Endothelial cell of umbilical vein (primary cell): ENCODE measurements around the gene ISX. TPM values are rescaled to one million over a fixed set of nuclear protein-coding genes. Genes with fewer than 3 reads are reported as not detected.
"Not testable (repeated sequence)": the region's sequence is repeated elsewhere in the genome, so short reads cannot be mapped to it uniquely, and the experiment has no call there.

Source experiments
- BruUV-seq: library from RNA; stranded (reverse); fragments of 400-500 nt; replicated peaks from 2 replicates; lab custom pipeline; 2021; lab: Mats Ljungman, UMichigan
- CTCF ChIA-PET: fragments of 300-600, 350-600 bp; sonication (Branson Sonifier 250); formaldehyde crosslinking; loops from one replicate; lab custom pipeline; 2021; ENCODE audit warnings: antibody characterized with exemption, inconsistent platforms; lab: Charles Lee
- POLR2A ChIA-PET: fragments of 300-600, 350-600 bp; sonication (Branson Sonifier 250); formaldehyde crosslinking; loops from one replicate; lab custom pipeline; 2021; ENCODE audit warnings: antibody characterized with exemption, inconsistent platforms; lab: Charles Lee
- DNase-seq: peaks from one replicate; pipeline ENCODE4 v3.0.0-alpha.2; 2011; ENCODE audit warnings: low read depth, low spot score
- FAIRE-seq: peaks from 2 replicates; lab custom pipeline; 2011; peaks lifted over from hg19 to GRCh38; lab: Jason Lieb, UNC
- H2AFZ ChIP-seq: 2 replicates; pipeline ENCODE4 v1.6.0; 2012; ENCODE audit warnings: low read depth, low read length, control low read depth, inconsistent platforms
- H3K27ac ChIP-seq: 2 replicates; pipeline ENCODE4 v1.5.1; 2011; ENCODE audit warnings: low read depth, mild to moderate bottlenecking, control low read depth, low read length, moderate library complexity; ENCODE audit not compliant: insufficient read depth
- H3K27me3 ChIP-seq, 2 experiments: 2 replicates each; pipeline versions ENCODE4 v1.6.0 to v1.6.1; 2011; ENCODE audit warnings: low read length in 2 of 2, mixed read lengths in 1 of 2; ENCODE audit not compliant: control insufficient read depth in 2 of 2, insufficient read depth in 2 of 2
- H3K36me3 ChIP-seq, 2 experiments: 2 replicates in 1 of 2; 3 replicates in 1 of 2; pipeline ENCODE4 v1.5.1; 2011; ENCODE audit warnings: low read length in 2 of 2, mild to moderate bottlenecking in 1 of 2, moderate library complexity in 1 of 2; ENCODE audit not compliant: control insufficient read depth in 2 of 2, insufficient read depth in 2 of 2; ENCODE audit errors: extremely low read depth in 1 of 2
- H3K4me1 ChIP-seq: 3 replicates; pipeline ENCODE4 v1.5.1; 2011; ENCODE audit warnings: mild to moderate bottlenecking, low read length; ENCODE audit not compliant: control insufficient read depth, insufficient read depth; ENCODE audit errors: extremely low read depth
- H3K4me2 ChIP-seq: 2 replicates; pipeline ENCODE4 v1.6.1; 2011; ENCODE audit warnings: low read length, control low read depth, mixed read lengths; ENCODE audit not compliant: insufficient read depth
- H3K4me3 ChIP-seq, 3 experiments: fragments of 200-600 bp in 1 of 3; sonication (generic), shearing (Covaris generic) in 1 of 3; replicated peaks in 1 of 3; 2 replicates each; pipeline ENCODE4 v1.5.1; 2011 to 2016; ENCODE audit warnings: control low read depth in 3 of 3, low read length in 3 of 3, mild to moderate bottlenecking in 2 of 3, inconsistent platforms in 1 of 3, low read depth in 1 of 3, moderate library complexity in 1 of 3; ENCODE audit not compliant: insufficient read depth in 1 of 3
- H3K79me2 ChIP-seq: 2 replicates; pipeline ENCODE4 v1.6.0; 2012; ENCODE audit warnings: low read length, inconsistent platforms; ENCODE audit not compliant: control insufficient read depth, insufficient read depth
- H3K9ac ChIP-seq: replicated peaks from 2 replicates; pipeline ENCODE3; 2011; ENCODE audit warnings: low read length, control low read depth; ENCODE audit not compliant: insufficient read depth; ENCODE audit errors: extremely low read depth
- H3K9me1 ChIP-seq: replicated peaks from 3 replicates; pipeline ENCODE4 v1.6.0; 2011; ENCODE audit warnings: mild to moderate bottlenecking, low read length; ENCODE audit not compliant: control insufficient read depth, insufficient read depth; ENCODE audit errors: extremely low read depth
- H3K9me3 ChIP-seq: replicated peaks from 2 replicates; pipeline ENCODE4 v1.5.1; 2012; ENCODE audit warnings: low read length, inconsistent platforms; ENCODE audit not compliant: control insufficient read depth, insufficient read depth
- H4K20me1 ChIP-seq: replicated peaks from 2 replicates; pipeline ENCODE3; 2011; ENCODE audit warnings: mild to moderate bottlenecking, low read length; ENCODE audit not compliant: control insufficient read depth, insufficient read depth; ENCODE audit errors: extremely low read depth
- CTCF ChIP-seq, 2 donors: IDR thresholded peaks; 1 replicate in 1 of 2; 2 replicates in 1 of 2; pipeline ENCODE4 v1.5.1; 2011; ENCODE audit warnings: low read length in 2 of 2, mild to moderate bottlenecking in 2 of 2, moderate library complexity in 2 of 2, control low read depth in 1 of 2, inconsistent platforms in 1 of 2, low read depth in 1 of 2; ENCODE audit not compliant: insufficient read depth in 1 of 2; ENCODE audit errors: extremely low read depth in 1 of 2
- EZH2 ChIP-seq: IDR thresholded peaks from 2 replicates; pipeline ENCODE4 v1.6.1; 2012; ENCODE audit warnings: borderline replicate concordance, low read depth, mild to moderate bottlenecking, moderate library complexity, low read length, inconsistent platforms; ENCODE audit not compliant: severe bottlenecking
- GATA2 ChIP-seq: IDR thresholded peaks from 2 replicates; pipeline ENCODE4 v1.7.0; 2011; ENCODE audit warnings: low read depth, mild to moderate bottlenecking, moderate library complexity, mixed read lengths, low read length; ENCODE audit not compliant: insufficient read length, insufficient read depth
- JUN ChIP-seq: IDR thresholded peaks from 2 replicates; pipeline ENCODE4 v1.6.1; 2011; ENCODE audit warnings: borderline replicate concordance, low read depth; ENCODE audit not compliant: insufficient read length, insufficient read depth
- MAX ChIP-seq: IDR thresholded peaks from 2 replicates; pipeline ENCODE4 v1.6.1; 2011; ENCODE audit not compliant: insufficient read depth, insufficient read length
- MYC ChIP-seq: IDR thresholded peaks from one replicate; pipeline ENCODE4 v1.6.1; 2011; ENCODE audit warnings: mild to moderate bottlenecking, low read depth, low read length
- POLR2AphosphoS5 ChIP-seq: IDR thresholded peaks from 2 replicates; pipeline ENCODE4 v1.6.1; 2012; ENCODE audit warnings: low read depth, mild to moderate bottlenecking, control low read depth, low read length, moderate library complexity; ENCODE audit not compliant: insufficient read depth
- dilution Hi-C: fragments of 300-500 bp; cut with MboI; formaldehyde crosslinking; loops from one replicate; pipeline ENCODE4 v1.15.0; 2019; ENCODE audit warnings: low sequenced_read_pairs; ENCODE audit not compliant: extremely low pct_ligation_motif_present
- intact Hi-C: fragments of 100-400 bp; cut with micrococcal nuclease; formaldehyde crosslinking; loops from one replicate; pipeline ENCODE4 v1.10.0; 2022
- polyA plus RNA-seq, 4 experiments: library from polyadenylated mRNA; depleted of rRNA in 3 of 4; stranded (reverse) in 3 of 4; unstranded in 1 of 4; fragments of >200 nt; gene quantifications; 2 replicates each; pipeline versions ENCODE4 v1.2.1 to v1.2.3, GENCODE V29; 2011 to 2012; ENCODE audit warnings: missing spikeins in 1 of 4
- total RNA-seq: library from RNA; stranded (reverse); gene quantifications from 2 replicates; pipeline ENCODE4 v1.2.3, GENCODE V29; 2021

ISX gene
- total and polyA plus RNA-seq, 2 donors (not counting 3 experiments of a cell fraction or from before 2014, with no cell fraction given) = not detected

DNA sequence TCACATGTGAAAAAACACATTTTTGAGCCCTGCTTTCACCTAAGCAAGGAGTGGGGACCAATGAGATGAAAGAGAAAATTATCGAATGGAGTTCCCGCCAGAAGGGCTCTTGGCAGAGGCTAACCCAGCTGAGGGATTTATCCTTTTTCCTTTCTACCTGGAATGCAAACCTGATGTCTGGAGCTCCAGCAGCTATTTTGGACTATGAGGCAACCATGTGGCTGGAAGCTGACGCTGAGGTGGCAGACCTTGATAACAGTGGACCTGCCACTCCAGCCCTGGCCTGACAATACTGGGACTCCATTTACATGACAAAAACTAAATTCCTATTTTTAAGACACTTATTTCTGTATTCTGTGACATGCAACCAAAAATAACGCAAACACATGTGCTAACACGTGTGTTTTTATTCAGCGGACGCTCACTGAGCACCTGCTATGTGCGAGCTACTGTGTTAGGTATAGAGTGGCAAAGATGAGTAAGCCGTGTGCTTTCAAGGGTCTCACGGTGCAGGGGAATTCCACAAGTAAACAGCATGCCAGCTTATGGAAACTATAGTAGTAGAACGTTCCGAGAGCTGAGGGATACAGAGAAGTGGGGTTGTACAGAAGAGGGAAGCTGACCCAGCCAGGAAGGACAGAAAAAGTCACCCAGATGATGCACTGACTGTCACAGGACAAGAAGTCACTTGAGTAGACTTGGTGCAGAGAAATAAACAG lies 19.1 kb upstream of the ISX start:
- no TSS peak for BruUV-seq
- Histone ChIP-seq H3K9me1 (no peaks in the 10 kb centered on the region), H3K4me3 (no peak overlapping the region), H3K27me3 (no peaks in the 10 kb centered on the region), H3K36me3 (no peaks in the 10 kb centered on the region), H3K27ac (no peak overlapping the region), H4K20me1 (no peaks in the 10 kb centered on the region), H2AFZ (no peak overlapping the region), H3K9me3 (peaks cover 3% of the 10 kb centered on the region), H3K4me1 (no peaks in the 10 kb centered on the region), H3K9ac (no peak overlapping the region), H3K4me2 (no peak overlapping the region), H3K79me2 (no peaks in the 10 kb centered on the region)
- DNase-seq (no peak), FAIRE-seq (no peak)
- TF ChIP-seq MAX (no peak), CTCF (IDR thresholded peaks at IDR 0.05; ENCODE audit: extremely low read depth in 1 of 2, insufficient read depth in 1 of 2, low read depth in 1 of 2, low read length in 2 of 2) (no peak), JUN (no peak), GATA2 (no peak), MYC (no peak), EZH2 (no peak), POLR2AphosphoS5 (no peak)
- dilution Hi-C loops = no loop called here
- ChIA-PET CTCF (no interaction called here), POLR2A (no interaction called here)
- intact Hi-C loops = no loop called here

DNA sequence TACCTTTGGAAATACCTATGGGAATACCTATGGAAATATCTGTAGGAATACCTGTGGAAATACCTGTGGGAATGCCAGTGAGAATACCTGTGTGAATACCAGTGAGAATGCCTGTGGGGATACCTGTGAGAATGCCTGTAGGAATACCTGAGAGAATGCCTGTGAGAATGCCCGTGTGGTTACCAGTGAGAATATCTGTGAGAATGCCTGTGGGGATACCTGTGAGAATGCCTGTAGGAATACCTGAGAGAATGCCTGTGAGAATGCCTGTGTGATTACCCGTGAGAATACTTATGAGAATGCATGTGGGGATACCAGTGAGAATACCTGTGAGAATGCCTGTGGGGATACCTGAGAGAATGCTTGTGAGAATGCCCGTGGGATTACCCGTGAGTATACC lies 15.9 kb upstream of the ISX start:
- H3K9me1 ChIP-seq, POLR2A ChIA-PET, H3K27me3 ChIP-seq, FAIRE-seq, H3K36me3 ChIP-seq, H2AFZ ChIP-seq, BruUV-seq, H4K20me1 ChIP-seq, intact Hi-C loops, H3K27ac ChIP-seq, H3K4me1 ChIP-seq, H3K4me2 ChIP-seq, CTCF ChIA-PET, dilution Hi-C loops, H3K9ac ChIP-seq, H3K9me3 ChIP-seq, DNase-seq, H3K4me3 ChIP-seq, H3K79me2 ChIP-seq: not testable (repeated sequence)
